Natural killer cell (primary cell): ENCODE results near the gene ZNF330. TPM values are rescaled to one million over a fixed set of nuclear protein-coding genes. Genes with fewer than 3 reads are reported as not detected.

Experiments
- ATAC-seq, 3 donors: fragments of 150-1000 bp in 2 of 3; fragments of 200-7000 bp in 1 of 3; cut with Tn5 transposase; 1 replicate in 1 of 3; 2 replicates in 2 of 3; pipeline ENCODE4 v1.10.0; 2021; ENCODE audit warnings: mild to moderate bottlenecking in 2 of 3, moderate library complexity in 2 of 3
- DNase-seq, 2 donors: peaks; one replicate each; pipeline versions ENCODE4 v3.0.0 to v3.0.0-alpha.2; 2013 to 2021; ENCODE audit warnings: mixed read lengths in 1 of 2
- H3K27ac ChIP-seq: one replicate; pipeline ENCODE4 v1.5.1; 2013; ENCODE audit warnings: mild to moderate bottlenecking, low read length
- H3K27me3 ChIP-seq: one replicate; pipeline ENCODE4 v1.6.1; 2013; ENCODE audit warnings: low read length; ENCODE audit not compliant: control insufficient read depth, insufficient read depth
- H3K36me3 ChIP-seq: one replicate; pipeline ENCODE4 v1.6.1; 2013; ENCODE audit warnings: low read length; ENCODE audit not compliant: control insufficient read depth, insufficient read depth
- H3K4me1 ChIP-seq: one replicate; pipeline ENCODE4 v1.6.1; 2013; ENCODE audit warnings: low read length; ENCODE audit not compliant: control insufficient read depth, insufficient read depth
- H3K4me3 ChIP-seq: one replicate; pipeline ENCODE4 v1.5.1; 2013; ENCODE audit warnings: low read length
- H3K9me3 ChIP-seq: one replicate; pipeline ENCODE4 v1.6.1; 2013; ENCODE audit warnings: low read length; ENCODE audit not compliant: control insufficient read depth, insufficient read depth
- H3K27ac Mint-ChIP-seq, 2 donors: one replicate each; pipeline ENCODE4 v1.8.0; 2022; ENCODE audit warnings: mild to moderate bottlenecking in 2 of 2, mixed read lengths in 2 of 2, moderate library complexity in 1 of 2
- H3K27me3 Mint-ChIP-seq, 2 donors: one replicate each; pipeline ENCODE4 v1.8.0; 2022; ENCODE audit warnings: low read depth in 2 of 2, mixed read lengths in 2 of 2
- H3K36me3 Mint-ChIP-seq: one replicate; pipeline ENCODE4 v1.8.0; 2022; ENCODE audit warnings: mixed read lengths
- H3K4me1 Mint-ChIP-seq, 2 donors: one replicate each; pipeline ENCODE4 v1.8.0; 2022; ENCODE audit warnings: mixed read lengths in 2 of 2
- H3K4me3 Mint-ChIP-seq: one replicate; pipeline ENCODE4 v1.8.0; 2022; ENCODE audit warnings: mild to moderate bottlenecking, moderate library complexity, mixed read lengths
- H3K9me3 Mint-ChIP-seq, 2 donors: one replicate each; pipeline ENCODE4 v1.8.0; 2022; ENCODE audit warnings: mixed read lengths in 2 of 2
- CTCF ChIP-seq: fragments of 200-600 bp; IDR thresholded peaks from one replicate; pipeline ENCODE4 v1.8.0; 2022; ENCODE audit warnings: antibody characterized with exemption
- WGBS: methylation state at CpG from one replicate; pipeline ENCODE4 v1.1.7; 2013; ENCODE audit warnings: missing lambda C conversion rate; ENCODE audit not compliant: insufficient coverage; 5-methylcytosine and 5-hydroxymethylcytosine counted together
- intact Hi-C: fragments of 100-400 bp; cut with micrococcal nuclease; formaldehyde crosslinking; loops from one replicate; pipeline ENCODE4 v1.14.2; 2022
- total RNA-seq, 4 donors: library from RNA; stranded (reverse); fragments of 120-200 nt in 1 of 4; gene quantifications; one replicate each; pipeline versions ENCODE4 v1.2.3 to v1.2.4, GENCODE V29; 2013 to 2022

ZNF330 gene
- total RNA-seq, 3 donors from 2014 or later (not counting 1 experiment from before 2014, with no cell fraction given): 25.3 to 34.8 (median 34.7) TPM

- TF ChIP-seq CTCF: no peak
- H3K27me3 Mint-ChIP-seq: peaks cover 4 to 21% of the 10 kb centered on the region in 2 donors
- H3K4me3 ChIP-seq: no peak overlapping the region
These were observed 27.1 kb upstream of the ZNF330 start for GRCh38 chr4:141193516-141194034.

DNA sequence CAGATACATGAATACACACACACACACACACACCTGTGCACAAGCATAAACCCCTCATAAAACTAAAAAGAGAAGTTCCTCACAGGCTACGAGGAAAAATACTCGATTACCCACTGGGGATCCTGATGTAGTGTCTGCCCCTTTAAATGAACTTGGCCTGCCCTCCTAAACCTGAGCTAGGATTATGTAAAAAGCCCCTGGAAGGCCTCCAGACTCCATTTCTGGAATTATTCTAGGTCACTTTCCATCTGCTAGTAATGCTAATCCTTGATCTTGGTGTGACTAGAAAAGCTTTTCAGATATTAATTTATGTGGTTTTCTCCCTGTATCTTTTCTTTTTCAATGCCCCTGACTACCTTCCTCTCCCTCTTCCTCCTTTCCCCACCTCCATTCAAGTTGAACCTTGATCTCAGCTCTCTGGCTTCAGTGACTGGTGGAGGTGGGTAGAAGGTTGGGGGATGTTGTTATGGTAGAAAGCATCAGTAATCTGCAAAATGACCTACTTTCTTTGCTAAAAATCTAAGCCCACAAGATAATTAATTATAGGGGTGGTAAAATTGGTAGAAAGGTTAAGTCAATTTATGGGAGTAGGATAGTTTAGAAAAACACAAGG, 25.5 kb upstream of the ZNF330 start:
- H3K27me3 ChIP-seq: peaks cover 3% of the 10 kb centered on the region
- no peaks in the 10 kb centered on the region for H3K4me1 Mint-ChIP-seq
- no peaks in the 10 kb centered on the region for H3K36me3 Mint-ChIP-seq
- H3K27ac Mint-ChIP-seq: no peak overlapping the region
- ATAC-seq (no peak), DNase-seq (no peak)
- 49% methylated on average over 2 of the region's 2 CpGs for whole genome bisulfite sequencing
- H3K4me1 ChIP-seq: no peaks in the 10 kb centered on the region
- TF ChIP-seq CTCF: no peak
- H3K36me3 ChIP-seq: no peaks in the 10 kb centered on the region
- no peaks in the 10 kb centered on the region for H3K9me3 ChIP-seq
- no peak overlapping the region for H3K4me3 Mint-ChIP-seq
- no peak overlapping the region for H3K4me3 ChIP-seq
- intact Hi-C loops: no loop called here
- H3K27ac ChIP-seq: no peak overlapping the region
- H3K9me3 Mint-ChIP-seq: peaks cover 2 to 3% of the 10 kb centered on the region in 2 donors
- peaks cover 4 to 21% of the 10 kb centered on the region in 2 donors for H3K27me3 Mint-ChIP-seq

More at GRCh38 chr4:141193516-141194034, 27.1 kb upstream of the ZNF330 start:
- Mint-ChIP-seq H3K27ac (no peak overlapping the region), H3K4me1 (no peaks in the 10 kb centered on the region), H3K4me3 (no peak overlapping the region), H3K9me3 (peaks cover under 1 to 3% of the 10 kb centered on the region in 2 donors), H3K36me3 (no peaks in the 10 kb centered on the region)
- intact Hi-C loops: no loop called here
- no peak overlapping the region for H3K27ac ChIP-seq
- WGBS: 72% methylated on average over 2 of the region's 2 CpGs
- ATAC-seq (no peak), DNase-seq (no peak)
- no peaks in the 10 kb centered on the region for H3K4me1 ChIP-seq
- H3K9me3 ChIP-seq: no peaks in the 10 kb centered on the region
- no peaks in the 10 kb centered on the region for H3K36me3 ChIP-seq
- no peaks in the 10 kb centered on the region for H3K27me3 ChIP-seq

DNA sequence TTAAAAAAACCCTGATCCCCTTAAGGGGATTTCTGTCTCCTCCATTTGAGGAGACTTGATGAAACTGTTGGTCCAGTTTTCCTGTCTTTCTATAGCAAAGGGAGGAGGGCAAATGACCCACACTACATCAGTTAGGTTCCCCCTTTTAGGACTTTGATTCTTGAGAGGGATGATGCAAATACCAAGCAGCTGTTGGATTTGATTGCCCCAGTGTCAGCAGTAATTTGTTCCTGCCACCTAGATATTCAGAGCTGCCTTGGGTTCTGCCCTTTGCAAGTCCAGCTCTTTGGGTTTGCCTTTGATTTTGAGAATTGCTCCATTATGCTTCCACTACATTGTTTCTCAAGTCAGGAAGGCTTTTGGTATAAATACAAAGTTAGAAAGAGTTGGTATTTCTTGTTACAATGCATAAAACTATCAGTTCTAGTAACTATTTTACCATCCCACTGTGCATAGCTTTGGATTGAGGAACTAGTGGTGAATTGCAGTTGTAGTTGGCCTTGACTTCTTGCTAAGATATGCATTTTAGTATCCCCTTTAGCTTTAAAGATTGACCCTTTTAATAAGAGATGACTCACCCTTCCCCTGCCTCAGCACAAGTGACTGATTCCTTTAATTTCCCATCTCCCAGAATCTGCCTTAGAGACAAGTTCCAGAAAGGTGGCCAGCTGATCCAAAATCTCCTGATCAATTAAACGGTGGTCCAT, 24.3 kb upstream of the ZNF330 start:
- Mint-ChIP-seq H3K4me3 (no peak overlapping the region), H3K36me3 (no peaks in the 10 kb centered on the region), H3K27me3 (peaks cover 4 to 25% of the 10 kb centered on the region in 2 donors), H3K27ac (no peak overlapping the region), H3K9me3 (peaks cover 3% of the 10 kb centered on the region in 2 donors), H3K4me1 (no peaks in the 10 kb centered on the region)
- H3K27me3 ChIP-seq: peaks cover 3% of the 10 kb centered on the region
- H3K27ac ChIP-seq: no peak overlapping the region
- H3K4me1 ChIP-seq: no peaks in the 10 kb centered on the region
- ATAC-seq: no peak
- H3K9me3 ChIP-seq: no peaks in the 10 kb centered on the region
- no peak for DNase-seq
- no peaks in the 10 kb centered on the region for H3K36me3 ChIP-seq
- WGBS: 100% methylated on average over 1 of the region's 1 CpG
- no peak for TF ChIP-seq CTCF
- no peak overlapping the region for H3K4me3 ChIP-seq
- intact Hi-C loops: no loop called here
